AG09319 (cell line): ENCODE results near the gene RELN.

Source experiments
- DNase-seq: peaks from one replicate; pipeline ENCODE4 v3.0.0-alpha.2; 2010; ENCODE audit warnings: low read depth; ENCODE audit errors: extremely low read depth
- TF ChIP-seq, protein P1 (sequence below): IDR thresholded peaks from 2 replicates; pipeline ENCODE4 v1.5.1; 2011; ENCODE audit warnings: low read depth, mild to moderate bottlenecking, inconsistent platforms, low read length, moderate library complexity

Gene RELN

DNA sequence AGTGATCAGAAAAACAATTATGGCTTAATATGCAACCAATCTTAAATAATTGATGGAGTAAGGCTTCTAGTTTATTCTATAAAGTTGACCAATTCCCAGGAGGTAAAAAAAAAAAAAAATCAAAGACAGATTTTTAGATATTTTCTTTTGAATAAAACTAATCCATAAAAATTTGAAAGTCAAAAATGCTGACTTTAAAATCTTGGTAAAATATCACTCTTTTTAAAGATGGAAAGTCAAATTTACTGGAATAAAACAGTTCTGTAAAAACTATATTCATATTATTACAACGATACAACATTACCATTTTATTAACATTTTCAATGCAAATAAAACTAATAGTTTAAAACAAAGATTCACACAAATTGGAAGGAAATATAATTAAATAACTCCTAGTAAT, 5.4 kb downstream of the RELN start:
- TF ChIP-seq, protein P1, sequence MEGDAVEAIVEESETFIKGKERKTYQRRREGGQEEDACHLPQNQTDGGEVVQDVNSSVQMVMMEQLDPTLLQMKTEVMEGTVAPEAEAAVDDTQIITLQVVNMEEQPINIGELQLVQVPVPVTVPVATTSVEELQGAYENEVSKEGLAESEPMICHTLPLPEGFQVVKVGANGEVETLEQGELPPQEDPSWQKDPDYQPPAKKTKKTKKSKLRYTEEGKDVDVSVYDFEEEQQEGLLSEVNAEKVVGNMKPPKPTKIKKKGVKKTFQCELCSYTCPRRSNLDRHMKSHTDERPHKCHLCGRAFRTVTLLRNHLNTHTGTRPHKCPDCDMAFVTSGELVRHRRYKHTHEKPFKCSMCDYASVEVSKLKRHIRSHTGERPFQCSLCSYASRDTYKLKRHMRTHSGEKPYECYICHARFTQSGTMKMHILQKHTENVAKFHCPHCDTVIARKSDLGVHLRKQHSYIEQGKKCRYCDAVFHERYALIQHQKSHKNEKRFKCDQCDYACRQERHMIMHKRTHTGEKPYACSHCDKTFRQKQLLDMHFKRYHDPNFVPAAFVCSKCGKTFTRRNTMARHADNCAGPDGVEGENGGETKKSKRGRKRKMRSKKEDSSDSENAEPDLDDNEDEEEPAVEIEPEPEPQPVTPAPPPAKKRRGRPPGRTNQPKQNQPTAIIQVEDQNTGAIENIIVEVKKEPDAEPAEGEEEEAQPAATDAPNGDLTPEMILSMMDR = no peak
- no peak for DNase-seq

DNA sequence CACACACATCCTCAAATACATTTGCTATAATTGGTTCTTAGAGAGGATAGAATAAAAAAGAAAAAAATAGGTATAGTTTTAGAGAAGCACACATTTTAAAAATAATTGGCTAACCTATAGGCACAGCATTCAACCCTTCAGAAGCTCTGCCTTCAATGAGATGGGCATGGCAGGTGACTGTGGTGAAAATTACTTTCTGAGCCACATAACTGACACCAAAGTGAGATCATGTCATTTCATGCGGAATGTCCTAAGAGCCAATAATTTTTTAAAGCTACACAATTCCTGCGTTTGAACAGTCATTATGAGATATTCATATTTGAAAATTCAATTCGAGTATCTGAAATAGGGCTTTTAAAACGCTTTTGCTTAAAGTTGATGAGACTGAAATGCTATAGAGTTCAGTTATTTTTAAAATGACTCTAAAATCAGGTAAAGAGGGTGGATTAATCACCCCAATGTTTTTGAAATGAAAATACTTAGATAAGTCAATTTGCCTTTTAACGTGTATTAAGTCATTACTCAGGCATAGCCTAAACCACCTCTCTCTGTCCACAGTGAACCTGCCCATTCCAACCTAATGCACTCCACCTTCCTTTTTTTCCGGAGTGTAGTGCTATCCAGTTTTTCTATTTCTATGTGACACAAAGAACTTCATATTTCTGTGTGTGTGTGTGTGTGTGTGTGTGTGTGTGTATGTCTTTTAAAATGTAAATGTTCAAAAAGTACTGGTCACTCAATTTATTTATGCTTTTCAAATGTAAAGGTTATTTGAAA, 6.1 kb downstream of the RELN start:
- DNase-seq = no peak

GRCh38 chr7:103981003-103981423, 8.4 kb downstream of the RELN start:
- TF ChIP-seq, protein P1 = no peak
- DNase-seq = no peak

More for the DNA sequence above, 6.1 kb downstream of the RELN start:
- TF ChIP-seq, protein P1 = no peak

DNA sequence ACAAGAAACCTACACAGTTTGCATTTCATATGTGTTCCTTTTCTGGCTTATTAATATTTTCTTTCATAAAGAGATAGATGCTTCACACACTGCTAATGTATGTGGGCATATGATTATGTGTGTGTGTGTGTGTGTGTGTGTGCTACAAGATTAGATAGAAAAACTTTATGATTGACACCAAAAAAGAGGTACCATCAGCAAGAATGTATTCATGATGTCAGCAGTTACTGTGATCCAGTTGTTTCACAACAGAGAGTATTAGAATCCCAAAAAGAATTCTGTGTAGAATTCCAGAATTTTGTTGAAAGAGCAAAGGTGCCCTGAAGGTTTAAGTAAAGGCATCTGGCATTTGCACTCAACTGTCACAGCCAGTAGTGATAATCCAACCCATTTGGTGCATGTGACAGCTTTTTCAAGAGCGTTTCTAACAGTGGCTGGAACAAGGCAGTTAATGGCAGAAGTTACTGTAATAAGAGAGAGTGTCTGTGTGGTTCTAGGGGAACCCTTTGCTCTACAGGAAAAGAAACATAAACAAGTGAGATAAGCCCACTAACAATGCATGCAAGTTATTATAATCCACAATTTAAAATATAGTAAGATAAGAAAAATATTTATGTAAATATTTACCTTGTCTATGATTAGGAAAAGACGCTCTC, 16.6 kb downstream of the RELN start:
- no peak for DNase-seq
- TF ChIP-seq, protein P1 = no peak

DNA sequence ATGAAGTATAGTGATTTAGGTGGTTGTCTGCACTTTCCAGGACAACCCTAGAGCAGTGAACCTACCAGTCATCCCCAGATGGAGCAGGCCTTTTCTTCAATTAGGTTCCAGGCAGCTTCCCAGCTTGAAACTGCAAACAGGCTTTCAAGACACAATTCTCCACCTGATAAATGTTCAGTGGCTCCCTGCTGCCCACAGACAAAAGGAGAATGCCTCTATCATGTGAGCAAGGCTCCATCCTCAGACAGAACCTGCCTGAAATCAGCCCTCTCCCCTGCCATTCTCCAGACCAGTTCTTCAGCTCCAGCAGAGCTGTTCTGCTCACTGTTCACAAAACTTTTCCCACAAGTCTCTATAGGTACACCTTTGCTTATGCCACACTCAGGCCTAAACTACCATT, 22.1 kb downstream of the RELN start:
- TF ChIP-seq, protein P1 = no peak
- no peak for DNase-seq

DNA sequence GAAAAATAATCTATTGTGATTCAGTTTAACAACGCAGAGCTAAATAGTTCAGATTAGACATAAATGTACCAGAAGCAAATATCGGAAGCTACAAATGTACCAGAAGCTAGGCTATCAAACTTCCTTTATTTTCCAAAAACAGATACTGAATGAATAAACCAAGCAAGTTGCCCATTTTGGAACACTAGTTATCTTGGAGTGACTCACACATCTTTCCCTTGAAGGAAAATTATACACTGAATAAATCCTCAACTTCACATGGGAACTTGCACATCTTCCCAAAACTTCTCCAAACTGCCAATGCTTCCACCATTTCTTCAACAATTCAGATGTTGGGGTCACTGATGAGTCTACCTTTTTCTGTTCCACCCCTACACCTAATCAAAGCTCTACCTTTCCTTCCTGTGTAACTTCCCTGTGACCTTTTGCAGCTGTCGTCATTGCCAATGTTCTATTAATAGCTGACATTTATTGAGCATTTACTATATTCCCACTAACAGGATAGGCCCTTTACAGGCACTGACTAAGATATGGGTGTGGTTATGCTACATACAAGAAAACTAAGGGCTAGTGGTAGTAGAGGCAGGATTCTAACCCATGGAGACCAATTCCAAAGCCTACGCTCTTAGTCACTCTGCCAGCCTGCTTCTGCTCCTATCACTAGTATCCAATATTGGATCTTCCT, 22.7 kb downstream of the RELN start:
- TF ChIP-seq, protein P1 = no peak
- no peak for DNase-seq

DNA sequence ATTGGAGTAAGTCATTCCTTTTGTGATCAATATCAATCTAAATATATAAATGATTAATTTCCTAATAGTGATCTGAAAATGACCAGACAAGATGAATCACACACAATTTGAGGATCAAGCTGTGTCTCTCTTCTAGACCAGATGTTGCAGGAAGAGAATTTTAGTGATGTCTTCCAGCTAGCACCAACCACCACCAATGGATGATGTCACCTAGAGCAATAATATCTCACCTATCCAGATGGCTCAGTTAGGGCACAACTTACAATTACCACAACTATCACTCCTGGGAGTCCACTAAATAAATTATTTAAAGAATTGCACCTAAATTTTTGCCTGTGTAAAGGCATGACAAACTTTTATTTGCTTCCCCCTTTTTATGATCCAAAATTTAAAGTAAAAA, 25.2 kb downstream of the RELN start:
- DNase-seq = no peak
- TF ChIP-seq, protein P1 = no peak
